Activated CD8-positive, alpha-beta memory T cell treated with anti-CD3 and anti-CD28 coated beads for 36 hours (primary cell): ENCODE results near the gene PCED1A. TPM values are rescaled to one million over a fixed set of nuclear protein-coding genes. Genes with fewer than 3 reads are reported as not detected.

Source experiments
- CTCF ChIA-PET: fragments of 350-600 bp; sonication (Branson Sonifier 250); formaldehyde crosslinking; loops from one replicate; lab custom pipeline; 2021; ENCODE audit warnings: antibody characterized with exemption; lab: Charles Lee
- POLR2A ChIA-PET: fragments of 350-600 bp; sonication (Branson Sonifier 250); formaldehyde crosslinking; loops from one replicate; lab custom pipeline; 2021; ENCODE audit warnings: antibody characterized with exemption; lab: Charles Lee
- total RNA-seq, 2 experiments: library from RNA; stranded (reverse); gene quantifications; one replicate each; pipeline ENCODE4 v1.2.3, GENCODE V29; 2021

The PCED1A gene
- total RNA-seq, 2 experiments from 2014 or later, result 33.9 to 35.8 TPM

GRCh38 chr20:2869381-2869780, 28.9 kb upstream of the PCED1A start:
- ChIA-PET POLR2A (no interaction called here), CTCF (no interaction called here)

- ChIA-PET POLR2A (no interaction called here), CTCF (no interaction called here)
Measured at GRCh38 chr20:2867081-2867864, 26.8 kb upstream of the PCED1A start.

- ChIA-PET POLR2A (no interaction called here), CTCF (interaction anchor here (0.7 to 3.0 kb wide), 4 partner anchors 118 to 201 kb away, joined by 3 to 12 read pairs (median 3); no protein-coding TSS in a partner anchor)
Measured at GRCh38 chr20:2866236-2866635, 25.8 kb upstream of the PCED1A start.

GRCh38 chr20:2865630-2866029, 25.2 kb upstream of the PCED1A start:
- ChIA-PET POLR2A (no interaction called here), CTCF (interaction anchor here (0.6 to 3.0 kb wide), 7 partner anchors 10 to 200 kb away, joined by 3 to 12 read pairs (median 3); no protein-coding TSS in a partner anchor)

GRCh38 chr20:2865101-2865500, 24.6 kb upstream of the PCED1A start:
- POLR2A ChIA-PET, result no interaction called here
- CTCF ChIA-PET, result interaction anchor here (0.6 to 3.0 kb wide), 7 partner anchors 9 to 136 kb away, joined by 3 to 12 read pairs (median 3); no protein-coding TSS in a partner anchor

- ChIA-PET POLR2A (no interaction called here), CTCF (interaction anchor here (1.2 to 3.0 kb wide), 3 partner anchors 30 to 137 kb away, joined by 3 to 12 read pairs (median 3); no protein-coding TSS in a partner anchor)
Measured at GRCh38 chr20:2864626-2865025, 24.2 kb upstream of the PCED1A start.

GRCh38 chr20:2859330-2860121, 19.1 kb upstream of the PCED1A start:
- ChIA-PET CTCF (interaction anchor here (1.5 kb wide), 1 partner anchor 13 kb away, joined by 5 read pairs; no protein-coding TSS in a partner anchor), POLR2A (no interaction called here)

- CTCF ChIA-PET, result interaction anchor here (0.7 to 1.5 kb wide), 2 partner anchors 13 to 175 kb away, joined by 3 to 5 read pairs; no protein-coding TSS in a partner anchor
- POLR2A ChIA-PET, result no interaction called here
Measured at GRCh38 chr20:2858591-2858990, 18.1 kb upstream of the PCED1A start.

GRCh38 chr20:2851086-2851485, 10.6 kb upstream of the PCED1A start:
- ChIA-PET CTCF (interaction anchor here (0.6 to 2.2 kb wide), 9 partner anchors 10 to 285 kb away, joined by 3 to 8 read pairs (median 4); partner anchors contain the start of genes PCED1A and VPS16), POLR2A (no interaction called here)

GRCh38 chr20:2849529-2849928, 9.1 kb upstream of the PCED1A start:
- POLR2A ChIA-PET, result no interaction called here

GRCh38 chr20:2847802-2848201, 7.3 kb upstream of the PCED1A start:
- CTCF ChIA-PET, result interaction anchor here (0.6 to 1.1 kb wide), 2 partner anchors 68 to 239 kb away, joined by 3 read pairs; no protein-coding TSS in a partner anchor
- POLR2A ChIA-PET, result no interaction called here

More at GRCh38 chr20:2849529-2849928, 9.1 kb upstream of the PCED1A start:
- CTCF ChIA-PET, result interaction anchor here (1.2 kb wide), 1 partner anchor 16 kb away, joined by 3 read pairs; no protein-coding TSS in a partner anchor

- CTCF ChIA-PET, result interaction anchor here (1.1 to 1.6 kb wide), 2 partner anchors 12 to 69 kb away, joined by 3 to 5 read pairs; no protein-coding TSS in a partner anchor
- POLR2A ChIA-PET, result no interaction called here
Measured at GRCh38 chr20:2846698-2847097, 6.2 kb upstream of the PCED1A start.

- ChIA-PET CTCF (interaction anchor here (0.7 to 1.6 kb wide), 2 partner anchors 10 to 13 kb away, joined by 3 to 5 read pairs; no protein-coding TSS in a partner anchor), POLR2A (no interaction called here)
Measured at GRCh38 chr20:2845607-2846006, 5.2 kb upstream of the PCED1A start.

GRCh38 chr20:2840967-2841531, 594 bp upstream of the PCED1A start:
- POLR2A ChIA-PET, result interaction anchor here (0.7 to 1.0 kb wide), 2 partner anchors 157 to 189 kb away, joined by 3 to 4 read pairs; no protein-coding TSS in a partner anchor
- CTCF ChIA-PET, result interaction anchor here (1.6 kb wide), 1 partner anchor 11 kb away, joined by 8 read pairs; no protein-coding TSS in a partner anchor

- POLR2A ChIA-PET, result no interaction called here
- CTCF ChIA-PET, result interaction anchor here (0.8 to 1.8 kb wide), 2 partner anchors 39 to 86 kb away, joined by 3 to 5 read pairs; no protein-coding TSS in a partner anchor
Measured at GRCh38 chr20:2839732-2840137, 720 bp downstream of the PCED1A start.

GRCh38 chr20:2838847-2839671, 1.4 kb downstream of the PCED1A start:
- ChIA-PET POLR2A (no interaction called here), CTCF (interaction anchor here (1.8 kb wide), 1 partner anchor 86 kb away, joined by 5 read pairs; no protein-coding TSS in a partner anchor)

GRCh38 chr20:2838170-2838797, 2.2 kb downstream of the PCED1A start:
- CTCF ChIA-PET, result interaction anchor here (0.6 kb wide), 1 partner anchor 949 kb away, joined by 3 read pairs; no protein-coding TSS in a partner anchor
- POLR2A ChIA-PET, result no interaction called here
